IPS-11a (cell line): ENCODE results near the gene NFKBIE.

ENCODE experiments used
- H3K4me3 ChIP-seq: one replicate; pipeline ENCODE4 v1.5.1; 2013; ENCODE audit warnings: low read depth, low read length, control low read depth

Gene NFKBIE

GRCh38 chr6:44211284-44211683 lies 54.1 kb downstream of the NFKBIE start:
- H3K4me3 ChIP-seq, result no peak overlapping the region
